HG02571 (cell line): ENCODE results near the gene TMEM132D.

Experiments
- ATAC-seq: cut with Tn5 transposase; IDR thresholded peaks from one replicate; pipeline ENCODE4 v1.9.1; 2021; ENCODE audit warnings: mild to moderate bottlenecking, moderate library complexity; ENCODE audit not compliant: unreplicated experiment

Gene TMEM132D

DNA sequence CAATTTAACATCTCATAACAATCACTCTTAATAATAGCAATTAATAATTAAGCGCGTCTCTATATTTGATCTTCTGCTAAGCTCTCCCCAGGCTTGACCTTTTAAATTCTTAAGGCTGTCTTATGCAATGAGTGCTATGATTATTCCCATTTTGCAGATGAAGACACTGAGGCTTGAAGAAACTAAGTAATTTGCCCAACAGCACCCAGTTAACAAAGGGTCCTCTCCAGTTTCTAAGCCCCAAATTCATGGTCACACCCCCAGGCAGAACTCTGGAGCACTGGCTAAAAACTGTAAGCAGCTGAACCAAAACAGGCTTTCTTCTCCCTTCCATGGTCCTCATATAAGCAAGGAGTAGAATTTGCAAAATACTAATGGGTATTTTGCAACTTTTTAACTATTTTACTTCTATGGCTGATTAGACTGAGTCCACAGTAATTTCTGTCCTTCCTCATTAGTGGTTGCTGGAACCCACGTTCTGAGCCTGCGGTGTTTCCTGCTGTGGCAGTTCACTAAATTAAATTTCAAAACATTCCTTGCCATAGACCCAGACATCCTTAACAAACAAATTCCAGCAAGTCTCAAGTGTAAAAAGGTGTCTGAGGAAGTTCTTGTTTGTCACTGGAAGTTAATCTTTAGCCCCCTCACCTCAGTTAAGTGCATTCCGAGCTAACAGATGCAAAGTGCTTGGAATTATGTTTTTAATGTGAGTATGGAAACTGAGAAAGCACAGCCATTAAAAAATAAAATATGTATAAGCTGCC lies 76.5 kb downstream of the TMEM132D start:
- no peak for ATAC-seq

DNA sequence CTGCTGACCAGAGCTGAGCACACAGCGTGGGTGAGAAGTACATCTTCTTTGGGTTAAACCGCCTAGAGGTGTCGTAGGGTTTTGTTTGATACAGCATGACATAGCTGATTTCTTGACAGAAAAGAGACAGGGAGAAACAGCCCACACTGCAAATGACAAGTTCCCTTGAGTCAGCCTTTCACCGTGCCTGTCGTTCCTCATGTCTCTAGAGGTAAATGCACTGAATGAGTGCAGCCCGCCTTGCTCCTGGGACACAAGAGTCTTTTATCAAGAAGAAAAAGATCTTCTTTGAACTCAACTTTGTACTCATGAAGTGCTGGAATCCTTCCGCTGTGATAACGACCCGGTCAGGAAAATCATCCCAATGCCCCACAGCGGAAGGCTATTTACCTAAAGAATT lies 77.6 kb downstream of the TMEM132D start:
- ATAC-seq = no peak

DNA sequence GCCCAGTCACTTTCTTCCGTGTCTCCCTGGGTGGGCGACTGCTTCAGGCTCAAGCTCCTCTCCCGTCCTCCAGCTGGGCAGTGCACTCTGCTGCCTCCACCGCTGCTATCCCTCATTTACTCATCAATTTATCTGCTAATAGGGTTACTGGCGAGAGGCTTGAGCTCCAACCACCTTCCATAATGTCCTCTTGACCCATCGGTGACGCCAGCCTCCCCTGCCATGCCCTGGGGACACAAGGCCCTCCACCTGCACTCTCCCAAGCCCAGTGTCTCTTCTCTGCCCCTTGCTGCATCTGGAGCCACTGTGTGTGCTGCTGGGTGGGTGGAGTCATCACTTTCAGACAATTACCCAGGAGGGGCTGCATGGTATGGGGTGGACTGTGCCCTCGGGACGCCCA lies 78.5 kb downstream of the TMEM132D start:
- ATAC-seq = no peak

DNA sequence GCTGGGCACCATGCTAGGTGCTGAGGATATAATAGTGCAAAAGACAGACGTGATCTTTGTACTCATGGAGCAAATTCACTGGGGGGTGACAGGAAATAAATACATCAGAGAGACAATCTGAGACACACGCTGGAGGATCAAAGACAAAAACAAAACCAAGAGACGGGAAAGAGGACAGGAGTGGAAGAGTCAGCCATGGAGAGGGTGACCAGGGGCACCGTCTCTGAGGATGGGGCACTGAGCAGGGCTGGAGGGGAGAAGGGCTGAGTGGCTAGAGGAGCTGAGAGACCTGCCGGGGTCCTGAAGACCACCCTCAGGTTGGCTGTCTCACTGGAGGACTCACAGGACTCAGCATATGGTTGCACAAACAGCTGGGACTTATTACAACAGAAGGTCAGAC lies 81.9 kb downstream of the TMEM132D start:
- no peak for ATAC-seq

DNA sequence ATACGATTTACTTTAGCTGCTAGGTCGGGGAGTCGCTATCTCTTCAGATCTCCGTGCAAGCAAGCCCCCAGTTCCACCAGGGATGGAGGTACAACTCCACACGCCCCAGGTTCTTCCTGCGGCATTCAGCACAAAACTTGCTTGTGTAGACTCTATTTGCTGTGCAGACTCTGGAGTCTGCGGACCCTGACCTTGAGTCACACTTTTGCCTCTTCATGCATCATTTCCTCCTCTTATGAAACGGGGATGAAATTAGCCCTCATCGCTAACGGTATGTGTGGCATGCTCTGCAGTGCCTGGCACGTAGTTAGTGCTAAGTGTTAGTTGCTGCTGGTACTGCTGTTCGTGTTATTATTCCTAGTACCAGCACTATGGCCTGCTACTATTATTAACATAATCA lies 84.4 kb downstream of the TMEM132D start:
- ATAC-seq = no peak

DNA sequence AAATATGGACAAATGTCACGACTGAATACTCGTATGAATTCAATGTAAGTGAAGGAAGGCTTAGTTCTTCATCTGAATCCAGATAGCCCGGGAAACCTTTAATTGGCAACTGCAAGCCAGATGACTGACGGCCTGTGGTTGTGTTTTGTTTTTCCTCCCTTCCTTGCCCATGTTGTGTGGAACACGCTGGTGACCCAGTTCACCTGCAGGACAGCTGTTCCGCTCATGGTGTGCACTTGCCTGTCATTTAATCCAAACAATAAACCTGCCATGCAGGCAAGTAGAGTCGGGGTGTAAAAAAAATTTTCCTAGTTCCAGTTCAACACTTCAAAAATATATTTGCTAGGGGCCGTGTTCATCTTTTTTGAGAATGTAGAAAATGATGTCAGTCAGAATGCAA lies 88.0 kb downstream of the TMEM132D start:
- no peak for ATAC-seq

DNA sequence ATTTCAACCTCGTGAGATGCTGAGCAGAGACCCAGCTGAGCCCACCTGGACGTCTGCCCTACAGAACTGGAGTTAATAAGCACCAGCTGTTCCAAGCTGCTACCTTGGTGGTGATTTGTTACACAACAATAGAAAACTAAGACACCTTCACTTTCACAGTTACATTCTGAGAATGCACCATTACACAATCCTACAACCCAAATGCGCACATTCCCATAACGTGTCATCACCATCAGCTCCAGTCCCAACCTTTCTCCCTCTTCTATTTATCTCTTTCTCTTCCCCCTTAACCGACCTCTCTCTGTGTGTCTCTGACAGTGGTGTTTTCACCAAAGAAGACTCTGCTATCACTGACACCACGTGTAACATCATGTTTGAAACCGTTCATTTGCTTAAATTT lies 91.9 kb downstream of the TMEM132D start:
- ATAC-seq = no peak

DNA sequence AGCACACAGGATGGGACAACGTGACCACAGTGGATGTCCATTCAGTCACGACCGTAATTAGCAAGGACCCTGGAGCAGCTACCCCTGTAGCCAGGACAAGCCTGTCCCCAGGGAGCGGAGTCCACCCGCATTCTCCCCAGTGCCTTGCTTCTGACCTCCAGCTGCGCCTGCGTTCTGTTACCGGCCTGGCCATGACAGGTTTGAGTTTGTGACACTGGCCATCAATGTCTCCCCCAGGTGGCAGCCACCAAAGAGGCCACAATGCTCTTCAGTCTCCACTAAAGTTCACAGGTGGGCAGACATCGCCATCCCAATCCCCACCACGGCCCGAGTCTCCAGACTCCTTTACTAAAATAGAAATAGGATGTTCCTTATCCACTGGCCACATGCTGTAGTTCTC lies 96.7 kb downstream of the TMEM132D start:
- ATAC-seq = no peak

DNA sequence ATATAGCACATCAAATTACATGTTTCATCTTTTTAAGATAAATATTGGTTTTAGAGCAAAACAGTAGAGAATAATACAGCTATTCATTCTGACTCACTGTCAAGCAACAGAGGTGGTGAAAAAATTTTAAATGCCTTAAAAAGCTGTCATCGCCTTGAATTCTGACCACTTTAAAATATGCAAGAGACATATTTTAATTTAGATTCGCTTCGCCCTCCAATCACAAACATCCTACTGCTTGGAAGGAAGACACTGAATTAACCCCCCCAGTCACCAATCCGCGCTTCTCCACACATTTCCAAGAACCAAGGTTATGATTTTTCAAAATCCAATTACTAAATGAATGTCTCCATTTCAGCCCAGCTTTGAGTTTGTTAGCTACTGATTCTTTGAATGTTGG lies 112.4 kb downstream of the TMEM132D start:
- ATAC-seq = no peak

DNA sequence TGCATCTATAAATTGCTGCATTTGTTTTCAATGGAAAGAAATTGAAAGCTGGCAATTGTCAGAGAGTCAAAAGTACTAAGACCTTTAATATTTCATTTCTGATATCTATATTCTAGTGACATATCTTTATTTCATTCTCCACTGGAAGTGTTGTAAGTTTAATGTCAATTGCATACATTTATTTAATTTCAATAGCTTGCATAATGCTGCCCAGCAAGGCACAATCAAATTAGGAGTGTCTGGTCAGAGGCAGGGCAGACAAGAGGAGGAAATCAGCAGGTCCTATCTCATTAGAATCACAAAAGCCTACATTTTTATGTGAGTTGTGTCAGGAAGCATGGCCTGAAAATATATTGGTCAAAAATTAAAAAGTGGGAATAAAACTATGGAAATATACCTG lies 112.9 kb downstream of the TMEM132D start:
- ATAC-seq = no peak

DNA sequence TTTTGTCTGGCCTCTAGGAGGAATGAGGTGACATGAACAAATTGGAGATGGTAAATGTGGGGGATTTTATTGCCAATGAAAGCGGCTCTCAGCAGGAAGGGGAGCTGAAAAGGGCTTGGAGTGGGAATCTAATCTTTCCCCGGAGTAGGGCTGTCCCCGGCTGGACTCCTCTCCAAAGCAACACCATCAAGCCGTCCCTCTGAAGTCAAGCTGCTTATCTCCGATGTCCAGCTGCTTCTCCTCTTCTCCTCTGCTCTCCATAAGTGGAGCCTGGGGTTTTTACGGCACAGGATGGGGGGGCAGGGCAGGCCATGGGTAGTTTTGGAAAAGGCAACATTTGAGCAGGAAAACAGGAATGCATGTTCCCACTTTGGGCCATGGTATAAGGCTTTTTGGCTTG lies 113.5 kb downstream of the TMEM132D start:
- ATAC-seq = no peak

DNA sequence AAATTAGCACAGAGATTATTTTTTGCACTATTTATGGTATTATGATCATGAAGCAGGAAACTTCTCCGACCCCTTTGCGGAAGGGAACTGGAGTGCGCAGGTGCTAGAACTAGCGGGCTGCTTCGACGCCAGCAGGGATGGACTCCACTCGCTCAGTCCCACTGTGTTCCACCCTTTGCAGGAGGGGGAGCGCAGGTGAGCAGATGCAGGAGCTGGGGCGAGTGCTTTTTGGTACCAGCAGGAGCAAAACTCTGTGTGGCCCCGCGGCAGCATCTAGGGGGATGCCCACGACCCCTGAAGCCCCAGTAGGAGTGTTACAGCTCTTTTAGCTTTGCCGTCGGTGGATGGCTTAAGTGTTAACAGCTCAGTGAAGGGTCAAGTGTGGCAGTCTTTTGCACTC lies 113.9 kb downstream of the TMEM132D start:
- no peak for ATAC-seq

DNA sequence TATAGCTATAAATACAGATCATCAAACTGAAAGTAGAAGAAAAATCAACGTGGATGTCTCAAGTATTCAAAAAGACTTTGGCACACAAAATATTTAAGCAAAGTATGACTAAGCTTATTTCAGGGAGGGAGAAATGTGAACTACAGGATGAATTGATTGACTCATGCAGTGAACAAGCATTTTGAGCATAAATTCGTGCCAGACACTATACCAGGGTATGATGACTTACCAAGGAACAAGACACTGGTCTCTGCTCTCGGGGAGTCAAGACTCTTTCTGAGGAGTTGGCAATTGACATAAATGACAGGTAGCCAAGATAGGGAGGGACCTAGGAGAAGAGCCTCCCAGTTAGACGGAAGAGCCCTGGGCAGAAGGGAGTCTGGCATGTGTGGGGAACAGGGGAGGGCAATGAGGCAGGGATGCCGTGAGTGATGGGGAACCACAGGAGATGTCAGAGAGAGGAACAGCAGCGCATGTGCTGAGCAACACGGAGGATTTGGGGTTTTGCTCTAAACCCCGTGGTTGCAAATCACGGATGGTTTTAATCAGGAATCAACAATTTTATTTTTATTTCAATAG lies 115.2 kb downstream of the TMEM132D start:
- no peak for ATAC-seq

DNA sequence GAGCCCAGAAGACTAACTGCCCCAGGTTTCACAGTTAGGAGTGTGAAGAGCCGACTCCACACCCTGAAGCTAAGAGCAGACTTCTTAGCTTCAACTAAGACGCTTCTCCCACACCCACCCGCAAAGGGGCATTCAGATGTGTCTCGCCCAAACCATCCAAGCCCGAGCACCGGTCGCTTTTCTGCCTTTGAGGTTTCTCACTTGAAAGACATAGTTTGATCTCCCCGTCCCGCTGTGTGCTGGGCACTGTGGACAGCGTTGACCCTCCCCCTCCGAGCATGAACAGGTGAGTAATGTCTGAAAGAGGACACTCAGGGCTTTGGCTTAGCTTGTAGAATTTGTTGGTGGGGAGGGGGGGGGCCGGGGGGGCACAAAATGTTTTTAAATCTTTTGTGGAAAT lies 123.8 kb downstream of the TMEM132D start:
- ATAC-seq = no peak

DNA sequence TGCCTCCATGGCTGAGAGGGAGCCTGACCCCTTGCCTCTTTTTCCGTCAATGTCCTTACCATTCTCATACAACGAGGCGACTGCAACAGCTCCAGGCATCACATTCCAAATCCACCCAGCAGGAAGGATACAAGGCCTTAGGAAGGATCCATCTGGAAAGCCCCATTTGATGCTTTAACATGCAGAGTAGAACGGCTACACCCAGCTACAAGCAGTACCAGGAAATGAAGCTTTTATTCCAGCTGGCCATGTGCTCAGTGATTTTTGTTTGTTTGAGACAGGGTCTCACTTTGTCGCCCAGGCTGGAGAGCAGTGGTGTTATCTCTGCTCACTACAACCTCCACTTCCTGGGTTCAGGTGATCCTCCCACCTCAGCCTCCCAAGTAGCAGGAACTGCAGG lies 124.8 kb downstream of the TMEM132D start:
- ATAC-seq = no peak

DNA sequence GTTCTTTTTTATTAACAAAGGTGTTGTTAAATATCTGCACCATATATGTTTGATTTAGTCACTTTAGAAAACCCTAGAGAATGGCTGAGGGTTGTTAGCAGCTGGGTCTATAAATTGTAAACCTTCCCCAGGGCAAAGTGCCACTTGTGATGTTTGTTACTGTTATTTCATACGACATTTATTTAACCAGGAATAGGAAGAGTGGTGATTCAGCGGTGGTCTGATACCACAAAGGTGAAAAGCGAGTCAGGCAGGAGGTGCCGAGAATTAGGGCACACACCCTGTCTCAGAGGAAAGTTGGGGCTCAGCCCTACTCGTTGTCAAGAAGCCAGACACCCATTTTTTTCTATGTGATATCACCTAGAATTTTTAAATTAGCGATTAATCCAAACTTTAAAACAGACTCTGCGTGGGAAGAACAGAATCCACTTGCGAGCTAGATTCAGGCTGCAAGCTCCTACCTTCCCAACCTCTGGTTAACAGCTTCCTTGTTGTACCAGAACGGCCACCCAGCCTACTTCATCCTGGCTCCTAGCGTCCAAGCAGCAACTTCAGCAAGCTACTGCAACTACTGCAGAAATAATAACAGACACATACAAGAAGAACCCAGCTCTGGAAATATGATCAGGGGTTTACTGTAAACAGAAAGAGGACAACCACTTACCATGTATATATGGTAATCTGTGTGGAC lies 126.7 kb downstream of the TMEM132D start:
- no peak for ATAC-seq

DNA sequence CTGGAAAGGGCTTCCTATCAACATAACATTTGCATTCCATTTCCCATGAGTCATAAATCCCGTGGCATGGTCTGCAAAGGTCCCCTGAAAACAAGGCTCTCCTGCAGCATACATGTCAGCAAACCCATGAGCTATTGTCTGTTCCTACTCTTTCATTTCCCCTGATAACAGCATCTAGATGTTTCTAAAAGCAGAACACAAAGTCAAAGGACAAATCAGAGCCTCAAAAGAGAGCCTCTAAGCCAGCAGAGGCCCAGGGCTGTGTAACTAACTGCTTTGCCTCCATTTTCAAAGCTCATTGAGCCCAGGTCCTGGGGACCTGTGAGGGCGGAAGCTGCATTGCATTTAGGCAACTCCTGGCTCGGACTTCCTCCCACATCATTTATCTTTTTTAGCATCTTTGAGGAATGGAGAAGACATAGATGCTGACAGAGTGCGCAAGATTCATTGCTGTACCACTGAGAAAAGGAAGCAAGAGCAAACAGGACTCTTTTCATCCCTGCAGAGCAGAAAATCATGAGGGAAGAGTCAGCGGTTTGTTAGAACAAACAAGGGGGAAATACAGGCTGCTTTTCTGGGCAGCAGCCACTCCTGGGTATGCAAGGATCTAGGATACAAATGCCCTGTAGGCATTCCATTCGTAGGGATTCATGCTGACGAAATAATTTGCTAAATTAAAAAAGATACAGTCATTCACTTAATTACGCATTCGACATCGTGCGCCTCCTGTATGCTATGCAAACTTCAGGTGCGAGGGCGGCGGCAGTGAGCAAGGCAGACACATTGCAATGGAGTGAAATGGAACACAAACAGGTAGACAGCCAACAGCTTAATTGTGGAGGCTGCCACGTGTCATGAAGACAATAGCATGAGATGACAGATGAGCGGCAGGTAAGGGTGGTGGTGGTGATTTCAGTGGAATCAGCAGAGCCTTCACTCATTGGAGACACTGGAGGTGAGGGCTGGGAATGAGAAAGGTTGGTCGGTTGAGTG lies 131.0 kb downstream of the TMEM132D start:
- ATAC-seq = no peak

DNA sequence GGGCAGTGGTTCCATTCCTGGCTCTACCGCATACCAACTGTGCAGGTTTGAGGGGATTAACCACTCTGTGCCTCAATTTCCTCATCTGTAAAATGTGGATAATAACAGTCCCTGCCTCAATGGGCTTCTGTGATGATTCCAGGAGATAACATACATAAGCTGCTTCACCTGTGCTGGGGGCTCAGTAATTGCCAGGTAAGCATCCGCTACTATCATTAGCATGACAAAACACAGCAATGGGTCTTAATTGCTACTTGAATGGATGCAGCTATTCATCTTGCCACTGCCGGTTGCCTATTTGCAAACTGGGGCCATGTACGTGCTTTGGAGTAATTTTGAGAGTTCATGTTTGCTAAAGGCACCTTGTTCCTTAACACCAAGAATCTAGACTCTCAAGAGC lies 132.6 kb downstream of the TMEM132D start:
- no peak for ATAC-seq

DNA sequence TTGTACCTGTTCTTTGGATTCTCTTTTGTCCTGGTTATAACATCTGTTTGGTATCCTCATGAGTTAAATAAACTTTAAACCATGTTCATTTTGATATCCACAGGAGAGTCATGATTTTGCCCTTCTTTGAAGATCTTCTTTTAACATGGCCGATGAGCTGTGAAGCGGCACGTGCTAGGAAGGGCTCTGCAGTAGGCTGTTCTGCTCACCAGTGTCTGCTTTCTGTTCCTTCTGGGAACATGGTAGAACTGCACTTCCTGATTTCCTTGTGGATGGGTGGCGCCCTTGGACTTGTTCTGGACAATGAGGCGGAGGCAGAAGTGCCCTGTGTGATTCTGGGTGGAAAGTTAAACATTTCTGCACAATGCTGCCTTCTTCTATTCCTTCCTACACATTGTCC lies 138.1 kb downstream of the TMEM132D start:
- no peak for ATAC-seq

DNA sequence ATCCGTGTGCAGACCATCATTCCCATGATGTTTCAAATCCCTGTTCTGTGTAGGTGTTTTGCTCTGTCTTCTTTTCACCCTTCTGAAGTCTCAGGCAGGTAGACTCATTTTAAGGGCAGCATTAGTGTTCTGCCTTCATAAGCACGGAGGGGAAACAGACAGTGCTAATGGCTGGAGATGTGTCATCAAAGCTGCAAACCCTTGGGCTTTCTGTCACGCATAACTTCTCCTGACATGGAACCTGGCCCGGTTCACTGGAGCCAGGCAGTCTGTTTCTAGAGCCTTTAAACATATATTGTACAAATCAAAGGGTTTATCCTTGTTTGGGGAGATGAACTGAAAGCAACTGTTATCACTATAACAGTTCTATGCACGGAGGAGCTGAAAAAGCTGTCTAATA lies 141.4 kb downstream of the TMEM132D start:
- no peak for ATAC-seq

DNA sequence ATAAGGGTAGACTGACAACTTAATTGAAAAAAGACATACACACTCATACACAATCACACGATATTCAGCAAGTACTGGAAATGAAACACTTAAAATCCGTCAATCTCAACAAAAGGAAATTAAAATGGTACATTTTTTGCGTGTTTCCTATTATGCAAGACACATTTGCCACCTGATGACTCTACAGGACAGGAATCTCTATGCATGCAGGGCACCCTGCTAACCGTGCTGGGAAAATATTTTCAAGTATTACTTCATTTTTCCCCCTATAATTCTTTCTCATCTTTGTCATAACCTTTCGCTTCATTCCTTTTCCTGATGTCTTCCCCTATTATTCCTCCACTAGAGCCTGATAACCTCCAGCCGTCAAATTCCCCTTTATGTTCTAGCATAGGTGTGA lies 150.2 kb downstream of the TMEM132D start:
- no peak for ATAC-seq
